K562 (cell line): ENCODE data around the gene MAGIX. TPM values are rescaled to one million over a fixed set of nuclear protein-coding genes. Genes with fewer than 3 reads are reported as not detected.

Experiments
- DACH1 ChIP-seq: fragments of 450-650 bp; IDR thresholded peaks from 2 replicates; pipeline ENCODE4 v1.6.1; 2018; ENCODE audit not compliant: partially characterized antibody
- ELK1 ChIP-seq: sonication (generic); formaldehyde crosslinking; IDR thresholded peaks from 2 replicates; pipeline ENCODE4 v1.8.1; 2022; ENCODE audit warnings: missing genetic modification reagents
- ERF ChIP-seq: fragments of 450-650 bp; formaldehyde crosslinking; IDR thresholded peaks from 2 replicates; pipeline ENCODE4 v1.4.0; 2020; ENCODE audit warnings: mild to moderate bottlenecking, mixed read lengths
- ESRRB ChIP-seq: fragments of 250-450 bp; sonication (Bioruptor Pico); IDR thresholded peaks from 2 replicates; pipeline ENCODE4 v1.5.0; 2020; ENCODE audit warnings: mild to moderate bottlenecking, moderate library complexity, borderline replicate concordance
- HDAC1 ChIP-seq, 2 experiments: fragments of 450-650 bp; IDR thresholded peaks; 2 replicates each; pipeline ENCODE4 v1.6.1; 2016 to 2017; ENCODE audit warnings: inconsistent platforms in 1 of 2, mild to moderate bottlenecking in 1 of 2, moderate library complexity in 1 of 2
- KDM5B ChIP-seq: fragments of 200-600 bp; sonication (generic); IDR thresholded peaks from 2 replicates; pipeline ENCODE4 v1.6.1; 2012; ENCODE audit warnings: low read depth, mild to moderate bottlenecking, moderate library complexity, low read length, control low read depth, inconsistent platforms; ENCODE audit not compliant: insufficient replicate concordance
- NELFE ChIP-seq: IDR thresholded peaks from 2 replicates; pipeline ENCODE4 v1.6.1; 2011; ENCODE audit warnings: mild to moderate bottlenecking; ENCODE audit not compliant: insufficient read depth, insufficient read length
- PHF21A ChIP-seq: fragments of 450-650 bp; IDR thresholded peaks from 2 replicates; pipeline ENCODE4 v1.6.1; 2017; ENCODE audit warnings: low read depth, borderline replicate concordance
- REST ChIP-seq, 2 experiments: fragments of 450-650 bp; formaldehyde crosslinking in 1 of 2; IDR thresholded peaks; 2 replicates each; pipeline versions ENCODE4 v1.4.0 to v1.6.1; 2014 to 2020; ENCODE audit warnings: mild to moderate bottlenecking in 2 of 2, borderline replicate concordance in 1 of 2, low read depth in 1 of 2
- THRAP3 ChIP-seq: fragments of 450-650 bp; IDR thresholded peaks from 2 replicates; pipeline ENCODE4 v1.6.1; 2016; ENCODE audit warnings: mild to moderate bottlenecking, inconsistent platforms, borderline replicate concordance
- THRB ChIP-seq: fragments of 450-650 bp; formaldehyde crosslinking; conservative IDR thresholded peaks from 2 replicates; pipeline ENCODE4 v1.4.0; 2022; ENCODE audit warnings: mild to moderate bottlenecking, missing genetic modification characterization
- YY1 ChIP-seq, 3 experiments: IDR thresholded peaks; 2 replicates each; pipeline ENCODE4 v1.6.1; 2011; ENCODE audit warnings: low read length in 2 of 3, mild to moderate bottlenecking in 2 of 3, moderate library complexity in 2 of 3, borderline replicate concordance in 1 of 3, control low read depth in 1 of 3, low read depth in 1 of 3; ENCODE audit not compliant: insufficient read depth in 3 of 3, insufficient replicate concordance in 2 of 3, control insufficient read depth in 1 of 3, insufficient read length in 1 of 3; ENCODE audit errors: extremely low read depth in 1 of 3
- polyA plus RNA-seq, 8 experiments: library from polyadenylated mRNA; depleted of rRNA in 4 of 8; stranded (reverse) in 5 of 8; unstranded in 3 of 8; fragments of >200 nt; fragmentation: Nextera tagmentation in 2 of 8; fragmentation: Illumina TruSeq in 1 of 8; extraction: Ambion mirVana in 2 of 8; extraction: Trizol in 1 of 8; gene quantifications; 2 replicates each; pipeline versions ENCODE4 v1.2.1 to v1.2.3, GENCODE V29; 2011 to 2014; ENCODE audit warnings: inconsistent platforms in 1 of 8, missing spikeins in 1 of 8
- total RNA-seq, 7 experiments: library from RNA; depleted of rRNA in 6 of 7; stranded (reverse); fragments of >200 nt in 6 of 7; fragmentation: Illumina TruSeq in 2 of 7; extraction: Trizol in 2 of 7; gene quantifications; 2 replicates each; pipeline versions ENCODE4 v1.2.1 to v1.2.3, GENCODE V29; 2011 to 2021; ENCODE audit warnings: low replicate concordance in 1 of 7

Gene MAGIX
- total and polyA plus RNA-seq, 9 of the 15 experiments (the other 6 are each of a cell fraction or from before 2014, with no cell fraction given) = 0.08 to 3.5 (median 0.47) TPM

- no peak for TF ChIP-seq THRAP3
- TF ChIP-seq ERF (CRISPR knock-in tag) = 0 out of 2 replicates have a peak, but pooled peaks have one; percentile 34
- 0 out of 2 replicates have a peak, but pooled peaks have one; percentile 19 for TF ChIP-seq THRB (CRISPR knock-in tag)
- TF ChIP-seq DACH1 = no peak
- no peak for TF ChIP-seq NELFE
- peak in 1 of 3 experiments; percentile 44 for TF ChIP-seq YY1 (IDR thresholded peaks at IDR 0.05; ENCODE audit: borderline replicate concordance in 1 of 3, control insufficient read depth in 1 of 3, extremely low read depth in 1 of 3, insufficient read depth in 3 of 3, insufficient read length in 1 of 3, insufficient replicate concordance in 2 of 3, low read depth in 1 of 3, low read length in 2 of 3)
- TF ChIP-seq REST (IDR thresholded peaks at IDR 0.05; ENCODE audit: borderline replicate concordance) = peak; percentile 9; the same call in 1 of the 2 replicates
- TF ChIP-seq REST (CRISPR knock-in tag; IDR thresholded peaks at IDR 0.05; ENCODE audit: low read depth) = no peak
- no peak for TF ChIP-seq ESRRB (CRISPR knock-in tag)
- TF ChIP-seq ELK1 (CRISPR knock-in tag) = no peak
- TF ChIP-seq KDM5B = no peak
- TF ChIP-seq PHF21A = no peak
- no peak for TF ChIP-seq HDAC1 (IDR thresholded peaks at IDR 0.05)
Observed at GRCh38 chrX:49175435-49176274, 13.1 kb downstream of the MAGIX start (continued).
